Adrenal gland (tissue), 12 donors: ENCODE results near the gene FAM234A. TPM values are rescaled to one million over a fixed set of nuclear protein-coding genes. Genes with fewer than 3 reads are reported as not detected.
A peak's percentile ranks its signal among the peaks of the same experiment; 100 is the strongest.

Source experiments
- DNase-seq, 7 donors: peaks; one replicate each; pipeline ENCODE4 v3.0.0-alpha.2; 2019 to 2020
- H3K27ac ChIP-seq, 5 donors: fragments of 200-600 bp; sonication (generic) in 4 of 5; 1 replicate in 3 of 5; 2 replicates in 2 of 5; pipeline versions ENCODE4 v1.5.1 to v1.8.0; 2016 to 2020; ENCODE audit warnings: mild to moderate bottlenecking in 1 of 5
- H3K27me3 ChIP-seq: fragments of 200-600 bp; 2 replicates; pipeline ENCODE4 v1.8.0; 2021
- H3K36me3 ChIP-seq, 2 donors: fragments of 200-600 bp; replicated peaks in 1 of 2; 1 replicate in 1 of 2; 2 replicates in 1 of 2; pipeline versions ENCODE4 v1.5.1 to v1.8.0; 2018 to 2022
- H3K4me1 ChIP-seq, 2 donors: fragments of 200-600 bp; replicated peaks in 1 of 2; 1 replicate in 1 of 2; 2 replicates in 1 of 2; pipeline versions ENCODE4 v1.5.1 to v1.8.0; 2018 to 2021
- H3K4me3 ChIP-seq, 4 donors: fragments of 200-600 bp; sonication (generic) in 3 of 4; one replicate each; pipeline ENCODE4 v1.5.1; 2016 to 2018
- H3K9me3 ChIP-seq, 3 donors: fragments of 200-600 bp; sonication (generic) in 1 of 3; replicated peaks in 1 of 3; 1 replicate in 2 of 3; 2 replicates in 1 of 3; pipeline versions ENCODE4 v1.5.1 to v1.8.0; 2016 to 2021
- CTCF ChIP-seq, 6 experiments: fragments of 450-650 bp in 4 of 6; fragments of 200-600 bp in 2 of 6; sonication (generic) in 1 of 6; IDR thresholded peaks; 1 replicate in 5 of 6; 2 replicates in 1 of 6; pipeline versions ENCODE4 v1.5.1 to v1.8.0; 2016 to 2021; ENCODE audit warnings: antibody characterized with exemption in 6 of 6, mild to moderate bottlenecking in 2 of 6, moderate library complexity in 1 of 6
- POLR2A ChIP-seq, 2 donors: fragments of 450-650 bp; IDR thresholded peaks; one replicate each; pipeline ENCODE4 v1.6.1; 2017; ENCODE audit warnings: antibody characterized with exemption in 2 of 2, mild to moderate bottlenecking in 2 of 2, moderate library complexity in 1 of 2
- WGBS, 4 donors: extraction: QIAGEN DNeasy Blood & Tissue Kit in 2 of 4; methylation state at CpG; one replicate each; pipeline versions ENCODE4 v1.1.5 to v1.1.7; 2013 to 2017; 5-methylcytosine and 5-hydroxymethylcytosine counted together
- intact Hi-C, 2 donors: fragments of 100-400 bp; cut with DNase I; formaldehyde crosslinking; loops; one replicate each; pipeline versions ENCODE4 v1.14.1 to v1.15.0; 2022 to 2023
- polyA plus RNA-seq, 3 donors: library from polyadenylated mRNA; stranded (reverse); fragments of 200-250 nt in 2 of 3; fragments of 350-450 nt in 1 of 3; fragmentation: Illumina TruSeq in 1 of 3; extraction: RNeasy Lipid Tissue Mini Kit (QIAGEN cat#74804) in 1 of 3; gene quantifications; one replicate each; pipeline ENCODE4 v1.2.3, GENCODE V29; 2013 to 2014
- total RNA-seq, 9 donors: library from RNA; depleted of rRNA in 4 of 9; stranded (reverse); fragments of >200 nt in 4 of 9; fragments of 120-200 nt in 1 of 9; fragmentation: NEBNext Ultra II Directional in 1 of 9; extraction: Animal tissue kit (Norgen Biotek cat#: 25700) in 1 of 9; gene quantifications; one replicate each; pipeline versions ENCODE4 v1.1.0 to v1.2.4, GENCODE V29; 2013 to 2023
- donor health status: healthy with polysubstance abuse.
- donor health status: Bipolar disorder and iron deficiency.
- donor health status: DM: yes; HTN: yes; CAD: no.
- donor health status: DM: no; HTN: no; CAD: no.
- donor health status: DM: no; HTN: no; CAD: no.
- donor health status: DM: yes; HTN: yes; CAD: no.

FAM234A gene
- total and polyA plus RNA-seq, 12 donors: 60.2 to 207 (median 97.8) TPM

DNA sequence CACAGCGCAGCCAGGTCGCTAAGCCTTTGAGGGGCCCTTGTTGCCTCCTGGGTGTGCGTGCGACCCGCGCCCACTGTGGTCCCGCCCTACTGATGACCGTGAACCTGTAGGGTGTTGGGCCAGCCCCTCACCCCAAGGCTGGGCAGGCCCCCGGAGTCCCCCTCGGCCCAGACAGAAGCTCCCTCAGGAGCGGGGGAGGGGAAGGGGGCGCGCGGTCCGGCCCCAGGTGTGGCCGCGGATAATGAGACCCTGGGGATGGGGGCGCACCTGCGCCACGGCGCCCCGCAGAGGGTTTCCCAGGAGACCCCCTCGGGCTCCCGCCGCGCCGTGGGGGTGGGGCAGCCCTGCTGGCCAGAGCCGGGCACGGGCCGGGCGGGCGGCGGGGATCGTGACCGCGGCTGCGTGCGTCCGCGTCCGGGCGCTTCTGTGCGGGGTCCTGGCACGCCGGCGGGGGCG, 45.4 kb downstream of the FAM234A start:
- intact Hi-C loops: no loop called here
- Histone ChIP-seq H3K27ac (no peak overlapping the region), H3K27me3 (peaks cover 17% of the 10 kb centered on the region), H3K36me3 (no peaks in the 10 kb centered on the region), H3K9me3 (no peaks in the 10 kb centered on the region), H3K4me1 (peaks cover 0 to 8% of the 10 kb centered on the region in 2 donors), H3K4me3 (peak overlapping the region in 1 of 4 donors; percentile 36)
- 6 to 46% (median 9%) methylated on average over 8 to 47 of the region's 47 CpGs; no CpG with 5 or more reads in 1 of the 4 donors for WGBS, 4 donors
- no peak for DNase-seq
- TF ChIP-seq POLR2A (IDR thresholded peaks at IDR 0.05) (no peak), CTCF (IDR thresholded peaks at IDR 0.05) (no peak)

GRCh38 chr16:280552-280951, 45.9 kb downstream of the FAM234A start, which contains the start of gene ARHGDIG:
Gene ARHGDIG, plus strand, starts transcription at chr16:280591. Its CDS starts 90 bp downstream, at chr16:280681.
- H3K27ac ChIP-seq: no peak within 1 kb of the TSS
- no peak for TF ChIP-seq CTCF (IDR thresholded peaks at IDR 0.05)
- TF ChIP-seq POLR2A (IDR thresholded peaks at IDR 0.05): no peak
- H3K9me3 ChIP-seq: no peaks in the 10 kb centered on the region
- no peaks in the 10 kb centered on the region for H3K36me3 ChIP-seq
- intact Hi-C loops: no loop called here
- H3K27me3 ChIP-seq: peaks cover 14% of the 10 kb centered on the region
- no peak for DNase-seq
- peaks cover 0 to 5% of the 10 kb centered on the region in 2 donors for H3K4me1 ChIP-seq
- H3K4me3 ChIP-seq: peak within 1 kb of the TSS in 1 of 4 donors; percentile 42
- WGBS, 4 donors: 1 to 2% methylated on average over 48 to 54 of the region's 54 CpGs; no CpG with 5 or more reads in 2 of the 4 donors

- Histone ChIP-seq H3K4me3 (peak overlapping the region in 1 of 4 donors; percentile 42), H3K9me3 (no peaks in the 10 kb centered on the region), H3K27me3 (peaks cover 14% of the 10 kb centered on the region), H3K27ac (no peak overlapping the region), H3K4me1 (peaks cover 0 to 5% of the 10 kb centered on the region in 2 donors), H3K36me3 (no peaks in the 10 kb centered on the region)
- 33 to 66% (median 49%) methylated on average over 10 to 27 of the region's 27 CpGs for WGBS, 4 donors
- TF ChIP-seq CTCF (IDR thresholded peaks at IDR 0.05) (no peak), POLR2A (IDR thresholded peaks at IDR 0.05) (no peak)
- DNase-seq: no peak
- intact Hi-C loops: no loop called here
Observed at GRCh38 chr16:280991-281659, 46.5 kb downstream of the FAM234A start.

DNA sequence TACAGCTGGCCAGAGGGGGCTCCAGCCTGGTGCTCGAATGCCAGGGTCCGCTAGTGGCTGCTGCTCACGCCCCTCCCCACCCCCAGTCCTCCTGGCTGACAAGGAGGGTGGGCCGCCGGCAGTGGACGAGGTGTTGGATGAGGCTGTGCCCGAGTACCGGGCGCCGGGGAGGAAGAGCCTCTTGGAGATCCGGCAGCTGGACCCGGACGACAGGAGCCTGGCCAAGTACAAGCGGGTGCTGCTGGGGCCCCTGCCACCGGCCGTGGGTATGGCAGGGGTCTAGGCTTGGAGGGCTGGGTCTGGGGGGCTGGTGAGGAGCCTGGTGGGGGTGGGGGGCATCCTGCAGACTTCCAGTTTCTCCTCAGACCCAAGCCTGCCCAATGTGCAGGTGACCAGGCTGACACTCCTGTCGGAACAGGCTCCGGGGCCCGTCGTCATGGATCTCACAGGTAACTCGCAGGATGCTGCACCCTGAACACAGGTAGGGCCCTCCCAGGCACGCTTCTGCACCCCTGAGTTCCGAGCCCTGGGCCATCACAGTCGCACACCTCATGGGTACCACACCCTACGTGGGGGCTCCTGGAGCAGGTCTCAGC, 47.1 kb downstream of the FAM234A start:
- H3K27me3 ChIP-seq: peaks cover 14% of the 10 kb centered on the region
- no peak for DNase-seq
- peaks cover 0 to 5% of the 10 kb centered on the region in 2 donors for H3K4me1 ChIP-seq
- 55 to 64% (median 58%) methylated on average over 6 to 25 of the region's 25 CpGs for WGBS, 4 donors
- no peak overlapping the region for H3K4me3 ChIP-seq
- no peak overlapping the region for H3K27ac ChIP-seq
- H3K36me3 ChIP-seq: no peaks in the 10 kb centered on the region
- TF ChIP-seq CTCF (IDR thresholded peaks at IDR 0.05) (no peak), POLR2A (IDR thresholded peaks at IDR 0.05) (no peak)
- intact Hi-C loops: no loop called here
- H3K9me3 ChIP-seq: no peaks in the 10 kb centered on the region
